HTR-8/SVneo (cell line): Measurements from ENCODE around the gene ZXDC.
A peak's percentile ranks its signal among the peaks of the same experiment; 100 is the strongest.

Source experiments
- DNase-seq: peaks from one replicate; pipeline ENCODE4 v3.0.0; 2011; ENCODE audit warnings: low spot score, mixed read lengths; ENCODE audit not compliant: insufficient read length
- FAIRE-seq: peaks from 2 replicates; lab custom pipeline; 2011; peaks lifted over from hg19 to GRCh38; lab: Jason Lieb, UNC

Gene ZXDC

DNA sequence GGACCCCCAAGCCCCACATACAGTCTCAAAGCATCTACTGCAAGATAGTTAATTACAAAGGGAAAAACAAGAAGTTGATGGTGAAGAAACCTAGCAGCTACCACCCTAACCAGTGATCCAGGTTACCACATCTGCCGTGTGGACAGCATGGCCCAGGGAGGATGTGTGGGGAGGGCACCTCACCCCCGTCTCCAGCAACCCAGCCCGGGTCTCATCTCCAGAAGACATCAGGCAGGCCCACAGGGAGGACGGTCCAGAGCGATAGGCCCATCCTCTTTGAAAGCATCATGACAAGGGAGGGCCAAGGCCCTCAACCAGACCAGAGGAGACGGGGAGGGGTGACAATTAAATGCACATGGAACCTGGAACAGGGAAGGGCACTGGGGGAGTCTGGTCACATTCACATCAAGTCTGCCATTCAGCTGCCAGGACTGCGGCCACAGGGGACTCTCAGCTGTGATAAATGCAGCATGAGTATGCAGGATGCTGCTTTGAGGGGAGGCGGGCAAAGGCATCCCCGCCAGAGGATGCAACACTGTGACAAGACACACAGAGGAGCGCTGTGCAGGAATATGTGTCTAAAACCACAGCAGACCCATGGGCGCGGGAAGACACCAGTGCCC is 18.8 kb downstream of the ZXDC start:
- FAIRE-seq: no peak

DNA sequence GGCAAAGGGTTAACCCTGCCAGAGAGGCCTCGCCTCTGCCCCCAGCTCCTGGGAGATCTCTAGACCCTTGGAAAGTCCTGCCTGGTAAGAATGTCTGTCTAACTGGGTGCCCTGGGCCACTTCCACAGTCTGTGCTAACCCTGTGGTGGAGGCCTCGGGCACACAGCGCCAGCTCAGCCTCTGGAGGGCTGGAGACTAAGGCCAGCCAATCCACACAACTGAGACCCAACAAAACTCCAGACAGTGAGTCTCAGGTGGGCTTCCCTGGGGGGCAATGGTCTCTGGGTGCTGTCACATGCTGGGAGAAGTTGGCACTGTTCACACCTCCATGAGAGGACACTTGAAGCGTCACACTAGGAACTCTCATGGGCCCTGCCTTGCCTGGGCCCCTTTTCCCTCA is 19.5 kb downstream of the ZXDC start:
- DNase-seq (no peak), FAIRE-seq (no peak)

More for the DNA sequence above, 18.8 kb downstream of the ZXDC start:
- no peak for DNase-seq

DNA sequence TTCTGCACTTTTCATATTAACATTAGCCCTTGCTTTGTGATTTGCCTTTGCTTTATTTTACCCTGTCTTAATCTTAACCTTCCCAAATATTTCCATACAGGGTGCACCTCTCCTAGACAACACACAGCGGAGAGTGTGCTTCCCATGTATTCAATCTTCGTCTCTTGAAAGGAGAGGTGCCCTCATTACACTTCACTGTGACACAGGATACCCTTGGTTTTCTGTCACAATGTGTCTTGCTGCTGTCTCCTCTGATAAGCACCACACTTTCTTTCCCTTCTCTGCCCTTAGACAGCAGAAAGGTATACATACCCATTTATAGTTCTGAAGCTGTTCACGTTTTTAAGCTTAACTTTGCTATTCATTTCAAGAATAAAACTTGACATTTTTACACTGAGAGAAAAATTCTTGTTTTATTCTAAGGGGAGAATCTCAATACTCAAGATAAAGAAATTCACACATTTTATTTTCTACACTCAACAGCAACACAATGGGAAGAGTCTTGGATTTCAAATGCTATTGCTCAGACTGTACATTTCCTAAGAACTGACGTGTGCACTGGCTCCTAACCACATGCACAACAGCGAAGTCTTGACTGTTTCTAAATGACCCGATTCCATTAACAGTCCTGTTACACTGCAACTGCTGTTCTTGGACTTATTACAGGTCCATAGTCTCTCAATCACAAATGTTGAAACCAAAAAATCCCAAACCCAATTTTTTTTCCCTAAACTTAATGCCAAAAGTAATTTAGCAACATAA is 21.1 kb downstream of the ZXDC start:
- DNase-seq (no peak), FAIRE-seq (no peak)

DNA sequence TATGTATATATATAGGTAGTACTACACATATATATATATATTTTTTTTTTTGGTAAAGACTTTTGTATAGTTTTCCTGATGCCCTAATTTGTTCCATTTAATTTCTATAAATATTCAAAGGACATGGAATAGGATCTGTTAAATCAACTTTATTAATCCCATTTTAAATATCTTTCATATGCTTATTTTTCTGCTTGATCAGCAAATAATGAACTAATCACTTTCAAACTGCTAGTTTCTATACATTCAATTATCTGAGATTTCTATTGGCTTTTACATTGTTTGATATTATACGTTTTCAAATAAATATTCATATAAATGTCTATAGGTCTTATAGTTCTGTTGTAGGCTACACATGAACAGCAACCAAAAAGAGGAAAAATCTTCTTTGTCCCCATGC is 21.7 kb downstream of the ZXDC start:
- DNase-seq: no peak
- FAIRE-seq: no peak

DNA sequence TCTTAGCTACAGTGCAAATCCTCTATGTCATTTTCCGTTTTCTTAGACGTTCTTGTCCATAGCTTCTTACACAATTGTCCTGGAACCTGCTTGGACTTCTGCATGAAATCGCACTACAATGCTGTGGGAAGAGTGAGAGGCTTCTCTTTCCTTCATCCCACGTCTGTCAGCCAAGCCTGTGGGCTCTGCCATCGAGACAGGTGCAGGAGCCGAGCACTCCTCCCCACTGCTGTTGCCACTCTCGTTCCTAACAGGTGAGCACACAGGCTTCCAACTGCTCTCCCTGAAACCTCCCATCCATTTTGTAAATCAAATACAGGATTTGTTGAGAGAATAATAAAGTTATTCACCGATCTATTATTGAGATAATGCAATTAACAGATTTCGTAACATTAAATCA is 23.5 kb downstream of the ZXDC start:
- no peak for FAIRE-seq
- DNase-seq: no peak

DNA sequence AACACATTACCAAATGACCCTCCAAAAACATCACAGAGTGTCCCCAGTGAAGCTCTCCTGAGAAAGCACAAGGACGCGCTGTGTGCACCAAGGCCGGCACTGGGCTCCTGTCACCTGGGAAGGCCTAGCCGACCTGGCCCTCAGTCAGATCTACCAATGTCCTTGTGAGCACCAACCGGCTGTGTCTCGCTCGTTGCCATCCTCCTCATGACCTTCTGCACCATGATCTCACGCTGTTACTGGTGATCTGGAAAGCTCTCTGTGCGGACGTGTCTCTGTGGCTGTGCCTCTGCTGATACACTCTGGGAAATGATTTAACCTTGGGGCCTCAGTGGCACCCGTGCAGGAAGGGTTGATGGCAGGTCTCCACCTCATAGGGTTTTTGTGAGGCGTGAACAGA is 24.2 kb downstream of the ZXDC start:
- FAIRE-seq: no peak

DNA sequence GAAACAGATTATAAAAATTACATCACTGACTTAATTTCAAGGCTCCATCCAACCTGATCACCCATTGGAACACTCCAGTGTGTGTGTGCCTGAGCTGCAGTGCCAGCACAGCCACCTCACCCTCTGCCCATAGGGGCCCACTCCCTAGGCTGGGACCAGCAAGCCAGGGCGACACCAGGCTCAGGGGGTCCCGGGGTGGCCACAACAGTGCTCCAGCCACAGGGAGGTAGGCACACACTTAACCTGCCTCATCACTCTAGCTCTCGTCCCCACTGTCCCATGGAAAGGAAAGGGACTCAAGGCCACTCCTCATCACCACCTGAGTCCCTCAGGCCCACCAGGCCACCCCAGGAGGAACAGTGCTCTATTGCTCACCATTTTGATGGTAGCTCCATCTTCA is 24.9 kb downstream of the ZXDC start:
- FAIRE-seq: no peak
- DNase-seq: no peak

More for the DNA sequence above, 24.2 kb downstream of the ZXDC start:
- no peak for DNase-seq

DNA sequence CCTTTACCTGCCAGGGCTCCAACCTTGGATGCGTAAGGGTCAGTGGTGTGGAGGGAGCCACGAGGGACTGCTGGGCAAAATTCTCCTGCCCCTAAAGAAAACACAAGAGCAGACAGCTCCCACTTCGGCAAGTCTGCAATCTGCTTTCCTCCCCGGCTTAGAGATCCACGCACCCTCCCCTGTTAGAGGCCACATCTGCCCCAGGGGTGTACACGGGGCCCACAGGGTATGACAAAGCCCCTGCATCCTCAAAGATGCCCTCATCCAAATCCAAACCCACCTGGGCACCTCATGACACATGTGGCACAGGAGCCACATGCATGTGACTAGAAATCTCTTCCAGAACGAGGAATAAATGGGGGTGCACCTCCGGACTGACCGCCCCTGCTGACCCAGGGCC is 25.5 kb downstream of the ZXDC start:
- no peak for DNase-seq
- FAIRE-seq: no peak

DNA sequence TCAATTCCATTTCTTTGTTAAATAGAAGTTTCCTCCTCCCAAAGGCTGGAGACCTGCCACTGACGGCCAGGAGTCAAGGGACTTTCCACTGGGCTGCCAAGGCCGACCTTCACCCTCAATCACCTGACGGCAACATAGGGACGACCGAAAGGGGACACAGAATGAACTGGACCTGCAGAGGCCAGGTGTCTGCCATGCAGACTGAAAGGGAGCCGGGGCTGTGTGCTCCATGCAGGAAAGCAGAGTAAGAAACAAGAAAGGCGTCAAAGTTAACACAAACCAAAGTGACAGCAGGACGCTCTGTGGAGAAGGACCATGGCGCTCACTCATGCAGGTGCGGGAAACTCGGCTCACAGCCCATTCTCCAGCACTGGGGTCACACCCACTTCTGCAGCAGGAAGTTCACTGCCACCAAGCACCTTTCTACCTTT is 26.1 kb downstream of the ZXDC start:
- DNase-seq: no peak
- FAIRE-seq: no peak

DNA sequence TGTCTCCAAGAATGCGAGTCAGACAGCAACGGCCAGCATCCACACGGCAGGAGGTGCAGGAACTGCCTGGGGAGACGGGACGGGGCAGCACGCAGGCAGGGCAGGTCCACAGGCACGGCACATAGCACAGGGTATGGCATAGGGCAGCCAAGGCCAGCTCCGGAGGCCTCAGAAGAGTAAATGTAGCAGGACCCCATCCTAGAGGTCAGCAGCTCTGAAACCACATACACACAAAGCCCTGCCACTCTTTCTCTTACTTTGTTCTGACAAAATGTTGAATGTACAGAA is 26.9 kb downstream of the ZXDC start:
- DNase-seq: no peak
- FAIRE-seq: no peak

DNA sequence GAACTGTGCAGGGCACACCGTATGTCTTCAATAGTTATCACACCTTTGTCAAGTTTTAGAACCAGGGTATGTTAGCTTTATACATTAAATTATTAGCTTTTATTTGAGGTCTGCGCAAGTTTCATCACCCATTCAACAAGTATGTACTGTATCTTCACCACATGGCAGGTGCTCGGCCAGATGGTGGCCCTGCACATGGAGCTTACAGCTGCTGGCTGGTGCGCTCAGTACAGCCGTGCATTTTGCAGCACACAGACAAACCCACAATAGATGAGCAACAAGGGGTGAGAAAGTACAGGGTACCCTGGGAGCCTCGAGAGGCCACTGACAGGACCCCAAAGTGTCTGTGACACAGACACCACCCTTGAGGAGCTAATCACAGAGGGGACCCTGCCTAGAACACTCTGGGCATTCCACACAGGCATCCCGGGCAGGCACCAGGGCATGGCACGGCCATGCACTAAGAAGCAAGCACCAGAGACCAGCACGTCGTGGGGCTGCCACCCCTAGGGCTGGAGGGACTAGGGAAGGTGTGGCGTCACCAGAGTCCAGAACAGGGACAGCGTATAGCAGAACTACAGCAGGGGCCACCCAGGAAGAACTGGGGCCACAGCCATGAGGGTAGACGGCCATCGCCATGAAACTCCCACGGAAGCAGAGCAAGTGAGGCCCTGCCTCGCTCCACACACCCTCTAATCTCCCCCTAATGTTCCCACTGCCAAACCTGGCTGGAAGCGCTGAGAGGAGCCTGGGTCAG is 27.4 kb downstream of the ZXDC start:
- FAIRE-seq: no peak
- DNase-seq: no peak

DNA sequence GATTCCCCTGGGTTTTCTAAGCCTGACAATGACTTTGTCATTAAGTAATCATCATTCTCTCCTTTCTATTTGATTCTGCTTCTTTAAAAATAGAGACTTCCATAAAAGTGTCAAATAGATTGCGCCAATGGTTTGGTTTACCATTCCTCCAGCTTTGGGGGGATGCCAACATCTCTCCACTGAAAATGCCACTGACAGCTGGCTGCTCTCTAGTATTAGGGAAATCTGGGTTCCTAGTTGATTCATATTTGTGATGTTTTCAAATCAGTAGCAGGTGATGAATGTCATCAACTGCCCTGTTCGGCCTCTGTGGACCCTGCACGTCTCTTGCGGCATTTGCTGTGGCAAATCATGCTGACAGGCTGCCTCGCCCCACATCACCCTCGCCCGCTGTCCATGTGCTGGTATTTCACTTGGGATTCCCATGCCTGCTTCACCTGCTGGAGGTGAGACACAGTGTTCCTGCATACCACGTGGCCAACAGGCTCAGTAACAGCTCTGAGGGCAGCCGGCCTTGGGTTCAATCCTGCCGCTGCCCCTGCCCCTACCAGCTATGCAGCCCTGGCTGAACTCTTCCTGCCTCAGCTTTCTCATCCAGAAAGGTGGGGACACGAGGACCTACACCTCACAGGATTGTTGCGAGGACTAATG is 28.1 kb downstream of the ZXDC start:
- DNase-seq (no peak), FAIRE-seq (no peak)

DNA sequence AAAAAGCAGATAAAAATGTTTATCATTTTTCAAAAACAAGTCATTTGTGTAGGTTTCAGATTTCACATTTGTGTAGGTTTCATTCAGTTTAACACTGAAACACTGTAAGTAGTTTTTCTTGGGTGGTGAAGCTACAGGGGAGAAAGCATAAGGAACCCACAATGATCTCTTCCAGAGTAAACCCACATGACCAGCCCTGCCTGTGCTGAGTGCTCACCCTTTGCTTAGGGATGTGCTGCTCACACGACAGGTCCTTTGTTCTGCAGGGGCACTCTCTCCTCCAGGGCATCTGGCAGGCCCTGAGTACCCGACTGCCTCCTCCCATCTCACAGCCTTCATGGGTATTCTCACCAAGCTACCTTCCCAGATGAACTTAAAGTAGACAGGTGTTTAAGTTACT is 28.9 kb downstream of the ZXDC start:
- no peak for FAIRE-seq

DNA sequence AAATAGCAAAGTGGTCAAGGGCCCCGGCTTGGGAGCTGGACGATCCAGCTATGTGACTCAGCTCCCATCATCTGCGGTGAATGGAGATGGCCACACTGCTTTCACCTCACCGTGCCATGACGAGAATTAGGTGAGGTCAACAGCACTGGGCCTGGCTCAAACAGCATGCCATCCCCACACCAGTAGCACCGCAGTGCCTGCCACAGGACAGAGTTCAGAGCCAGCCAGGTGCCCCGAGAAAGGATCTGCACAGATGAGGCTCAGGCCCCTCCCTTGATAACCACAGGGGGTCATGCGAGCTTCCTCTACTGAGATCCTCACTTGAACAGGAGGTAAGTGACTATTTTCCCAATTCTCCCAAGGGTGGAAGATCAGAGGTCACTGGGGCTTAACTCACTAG is 29.4 kb downstream of the ZXDC start:
- peak; percentile 42 for FAIRE-seq
- no peak for DNase-seq

More for the DNA sequence above, 28.9 kb downstream of the ZXDC start:
- no peak for DNase-seq

DNA sequence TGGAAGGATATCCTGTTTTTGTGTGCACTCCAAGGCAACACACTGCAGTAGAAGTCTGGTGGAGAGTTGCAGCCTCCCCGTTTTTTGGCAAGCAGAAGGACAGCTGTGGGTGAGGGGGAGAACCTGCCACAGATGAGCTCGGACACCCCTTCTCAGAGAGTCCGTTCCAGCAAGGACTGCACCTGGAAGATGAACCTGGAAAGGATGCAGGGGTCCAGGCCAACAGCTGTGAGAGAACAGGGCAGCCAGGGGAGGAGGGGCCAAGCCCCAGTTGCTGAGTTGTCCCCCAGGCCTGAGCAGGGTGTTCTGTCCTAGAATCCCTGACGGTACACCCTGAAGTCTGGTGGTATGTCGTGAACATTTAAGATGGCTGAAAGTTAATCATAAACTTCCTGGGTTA is 30.2 kb downstream of the ZXDC start:
- FAIRE-seq: no peak
- DNase-seq: no peak

DNA sequence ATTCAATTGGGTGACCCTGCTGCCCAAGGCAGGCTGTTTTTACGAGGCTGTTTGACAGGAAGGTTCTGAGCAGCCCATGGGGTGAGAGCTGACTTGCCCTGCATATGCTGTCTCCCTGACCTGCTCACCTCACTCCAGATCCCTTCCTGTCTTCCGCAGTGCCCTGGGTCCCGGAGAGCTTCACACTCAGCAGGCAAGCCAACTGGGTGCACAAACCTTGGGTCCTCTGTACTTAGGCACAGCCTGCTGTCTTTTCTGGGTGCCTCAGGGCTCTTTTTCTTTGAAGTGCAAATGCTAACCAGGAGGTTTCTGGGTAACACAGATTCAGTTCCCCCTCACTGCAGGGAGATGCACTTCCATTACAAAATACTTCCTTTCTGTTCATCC is 32.8 kb downstream of the ZXDC start:
- no peak for FAIRE-seq
- no peak for DNase-seq

DNA sequence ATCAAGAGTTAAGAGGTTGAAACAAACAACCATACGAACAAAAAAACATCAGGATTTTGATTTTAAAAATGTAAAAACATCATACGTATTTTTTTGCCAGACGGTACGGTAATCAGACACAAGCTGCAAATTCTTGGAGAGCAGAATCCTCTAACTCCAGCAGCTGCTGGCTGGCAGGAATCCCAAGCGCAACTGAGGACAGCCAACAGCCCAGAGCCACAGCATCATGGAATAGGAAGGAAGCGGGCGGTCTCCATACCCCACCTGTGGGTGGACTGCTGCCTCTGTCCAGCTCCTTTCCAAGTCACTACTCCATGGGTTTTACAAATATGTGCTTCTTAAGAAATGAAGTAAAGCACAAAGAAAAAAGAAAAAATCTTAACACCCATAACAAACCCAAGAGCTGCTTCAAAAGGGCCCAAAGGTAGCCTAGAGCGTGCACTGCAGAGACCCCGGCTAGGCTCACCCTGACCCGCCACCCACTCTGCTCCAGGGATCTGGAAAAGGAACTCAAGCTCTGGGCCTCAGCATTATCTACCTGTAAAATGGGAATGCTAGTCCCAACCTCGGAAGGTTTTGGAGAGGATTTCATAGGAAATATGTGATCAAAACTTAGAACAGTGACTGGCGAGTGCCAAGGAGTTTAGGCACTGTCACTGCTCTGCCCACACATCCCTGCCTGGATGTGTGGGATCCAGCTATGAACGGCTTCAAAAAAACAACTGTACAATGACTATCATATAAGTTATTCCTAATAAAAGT is 33.4 kb downstream of the ZXDC start:
- DNase-seq: no peak
- FAIRE-seq: no peak

DNA sequence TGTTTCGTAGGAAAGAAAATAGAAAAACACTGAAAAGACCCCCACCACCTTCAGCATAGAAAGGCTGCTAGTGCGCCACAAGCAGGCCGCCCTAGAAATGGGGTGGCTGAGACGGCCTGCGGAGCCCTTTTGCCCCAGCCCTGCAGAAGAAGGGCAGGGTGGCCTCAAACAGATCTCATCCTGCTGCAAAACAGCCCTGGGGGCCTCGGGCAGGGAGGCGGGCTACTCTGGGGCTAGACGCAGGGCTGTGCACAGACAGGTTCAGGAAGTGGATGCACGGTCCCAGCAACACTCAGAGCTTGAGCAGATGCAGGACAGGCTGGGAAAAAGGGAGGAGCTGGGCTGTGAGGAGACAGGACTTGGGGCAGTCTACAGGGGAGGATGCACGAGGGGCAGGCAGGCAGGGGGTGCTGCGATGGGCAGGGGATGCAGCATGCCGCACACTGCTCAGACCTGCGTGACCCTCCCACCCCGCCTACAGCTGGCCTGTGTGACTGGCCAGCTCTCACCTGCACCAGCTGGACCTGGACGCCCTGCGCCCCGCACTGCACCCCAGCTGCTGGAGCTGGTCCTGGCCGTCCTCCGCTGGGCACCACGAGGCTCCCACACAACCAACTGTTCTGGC is 34.3 kb downstream of the ZXDC start:
- FAIRE-seq: no peak

DNA sequence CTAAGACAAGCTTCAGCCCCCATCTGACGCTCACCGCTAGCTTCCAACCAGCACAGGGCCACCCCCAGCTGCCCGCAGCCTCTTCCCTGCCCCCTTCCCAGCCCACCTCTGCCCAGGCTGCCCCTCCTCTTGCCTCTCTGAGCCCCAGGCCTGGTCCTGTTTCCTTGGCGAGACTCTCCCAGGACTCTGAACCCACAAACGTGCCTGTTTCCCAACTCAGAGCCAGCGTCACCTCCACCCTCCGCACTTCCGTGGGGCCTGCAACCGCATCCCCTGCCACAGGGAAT is 35.0 kb downstream of the ZXDC start:
- DNase-seq (no peak), FAIRE-seq (no peak)

More for the DNA sequence above, 34.3 kb downstream of the ZXDC start:
- no peak for DNase-seq
